ENCODE measurements around the gene KIF21A. TPM values are rescaled to one million over a fixed set of nuclear protein-coding genes. Genes with fewer than 3 reads are reported as not detected.
A peak's percentile ranks its signal among the peaks of the same experiment; 100 is the strongest.
"Not testable (repeated sequence)": the region's sequence is repeated elsewhere in the genome, so short reads cannot be mapped to it uniquely, and the experiment has no call there.

Gene KIF21A
- total RNA-seq, 1 donor from 2014 or later: 57.3 TPM

GRCh38 chr12:39301422-39301821 lies 141.5 kb downstream of the KIF21A start:
- H3K27me3 Mint-ChIP-seq: no peaks in the 10 kb centered on the region
- no peak overlapping the region for H3K27ac Mint-ChIP-seq
- no peak for TF ChIP-seq CTCF (IDR thresholded peaks at IDR 0.05; ENCODE audit: unreplicated experiment)
- H3K9me3 Mint-ChIP-seq (ENCODE audit: low read depth): peaks cover 8% of the 10 kb centered on the region
- no peak overlapping the region for H3K4me3 Mint-ChIP-seq (ENCODE audit: low read depth)
- DNase-seq (ENCODE audit: low spot score, unreplicated experiment): no peak
- peaks cover 25% of the 10 kb centered on the region for H3K36me3 Mint-ChIP-seq (ENCODE audit: insufficient read depth)
- peaks cover 4% of the 10 kb centered on the region for H3K4me1 Mint-ChIP-seq (ENCODE audit: low read depth)

GRCh38 chr12:39300799-39301198 lies 142.1 kb downstream of the KIF21A start:
- DNase-seq (ENCODE audit: low spot score, unreplicated experiment): no peak
- Mint-ChIP-seq H3K4me3 (ENCODE audit: low read depth) (no peak overlapping the region), H3K27me3 (no peaks in the 10 kb centered on the region), H3K4me1 (ENCODE audit: low read depth) (peaks cover 4% of the 10 kb centered on the region), H3K36me3 (ENCODE audit: insufficient read depth) (peaks cover 24% of the 10 kb centered on the region), H3K9me3 (ENCODE audit: low read depth) (peaks cover 9% of the 10 kb centered on the region), H3K27ac (no peak overlapping the region)
- TF ChIP-seq CTCF (IDR thresholded peaks at IDR 0.05; ENCODE audit: unreplicated experiment): no peak

GRCh38 chr12:39297891-39298290 lies 145.0 kb downstream of the KIF21A start:
- no peak for TF ChIP-seq CTCF (IDR thresholded peaks at IDR 0.05; ENCODE audit: unreplicated experiment)
- Mint-ChIP-seq H3K27me3 (no peaks in the 10 kb centered on the region), H3K4me3 (ENCODE audit: low read depth) (no peak overlapping the region), H3K27ac (peak overlapping the region; percentile 34), H3K9me3 (ENCODE audit: low read depth) (peaks cover 9% of the 10 kb centered on the region), H3K4me1 (ENCODE audit: low read depth) (peaks cover 12% of the 10 kb centered on the region), H3K36me3 (ENCODE audit: insufficient read depth) (peaks cover 16% of the 10 kb centered on the region)
- no peak for DNase-seq (ENCODE audit: low spot score, unreplicated experiment)

GRCh38 chr12:39296496-39296895 lies 146.4 kb downstream of the KIF21A start:
- TF ChIP-seq CTCF (IDR thresholded peaks at IDR 0.05; ENCODE audit: unreplicated experiment): no peak
- Mint-ChIP-seq H3K27ac (peak overlapping the region; percentile 29), H3K9me3 (ENCODE audit: low read depth) (peaks cover 9% of the 10 kb centered on the region), H3K36me3 (ENCODE audit: insufficient read depth) (peaks cover 19% of the 10 kb centered on the region), H3K4me1 (ENCODE audit: low read depth) (peaks cover 15% of the 10 kb centered on the region), H3K4me3 (ENCODE audit: low read depth) (no peak overlapping the region), H3K27me3 (no peaks in the 10 kb centered on the region)
- DNase-seq (ENCODE audit: low spot score, unreplicated experiment): no peak

GRCh38 chr12:39295593-39295992 lies 147.3 kb downstream of the KIF21A start:
- H3K27me3 Mint-ChIP-seq, H3K27ac Mint-ChIP-seq: not testable (repeated sequence)

GRCh38 chr12:39294715-39295114 lies 148.2 kb downstream of the KIF21A start:
- Mint-ChIP-seq H3K4me3 (ENCODE audit: low read depth) (no peak overlapping the region), H3K9me3 (ENCODE audit: low read depth) (peaks cover 9% of the 10 kb centered on the region), H3K36me3 (ENCODE audit: insufficient read depth) (peaks cover 19% of the 10 kb centered on the region), H3K27me3 (no peaks in the 10 kb centered on the region), H3K27ac (no peak overlapping the region), H3K4me1 (ENCODE audit: low read depth) (peaks cover 15% of the 10 kb centered on the region)
- no peak for TF ChIP-seq CTCF (IDR thresholded peaks at IDR 0.05; ENCODE audit: unreplicated experiment)
- no peak for DNase-seq (ENCODE audit: low spot score, unreplicated experiment)

More at GRCh38 chr12:39295593-39295992, 147.3 kb downstream of the KIF21A start:
- Mint-ChIP-seq H3K36me3 (ENCODE audit: insufficient read depth) (peaks cover 19% of the 10 kb centered on the region), H3K4me1 (ENCODE audit: low read depth) (peaks cover 15% of the 10 kb centered on the region)
- H3K9me3 Mint-ChIP-seq (ENCODE audit: low read depth); H3K4me3 Mint-ChIP-seq (ENCODE audit: low read depth); DNase-seq (ENCODE audit: low spot score, unreplicated experiment): not testable (repeated sequence)

All from progenitor cell of endocrine pancreas (in vitro differentiated cells).